Epidermal melanocyte (primary cell): Measurements from ENCODE around the gene SERPINA12.

Experiments used
- DNase-seq: peaks from one replicate; pipeline ENCODE4 v3.0.0; 2011; ENCODE audit warnings: low spot score; ENCODE audit not compliant: insufficient read length

SERPINA12 gene

GRCh38 chr14:94441531-94442205 is 67.6 kb downstream of the SERPINA12 start:
- DNase-seq = no peak

GRCh38 chr14:94441130-94441529 is 68.1 kb downstream of the SERPINA12 start:
- DNase-seq = no peak

GRCh38 chr14:94439453-94440057 is 69.7 kb downstream of the SERPINA12 start:
- DNase-seq = no peak
